Naive thymus-derived CD4-positive, alpha-beta T cell (primary cell): ENCODE data around the gene TCOF1. TPM values are rescaled to one million over a fixed set of nuclear protein-coding genes. Genes with fewer than 3 reads are reported as not detected.
A peak's percentile ranks its signal among the peaks of the same experiment; 100 is the strongest.

Experiments
- ATAC-seq: fragments of 150-1000 bp; cut with Tn5 transposase; 2 replicates; pipeline ENCODE4 v1.10.0; 2021; ENCODE audit warnings: mild to moderate bottlenecking, moderate library complexity
- CTCF ChIA-PET: fragments of 350-600 bp; sonication (Branson Sonifier 250); formaldehyde crosslinking; loops from one replicate; lab custom pipeline; 2021; ENCODE audit warnings: antibody characterized with exemption; lab: Charles Lee
- POLR2A ChIA-PET: fragments of 350-600 bp; sonication (Branson Sonifier 250); formaldehyde crosslinking; loops from one replicate; lab custom pipeline; 2021; ENCODE audit warnings: antibody characterized with exemption, inconsistent platforms; lab: Charles Lee
- DNase-seq, 9 donors: peaks; one replicate each; pipeline versions ENCODE4 v3.0.0 to v3.0.0-alpha.2; 2020 to 2022; ENCODE audit warnings: mixed read lengths in 1 of 9
- H3K27ac ChIP-seq: one replicate; pipeline ENCODE4 v1.7.0; 2013; ENCODE audit warnings: mild to moderate bottlenecking, low read depth, low read length, moderate library complexity
- H3K27me3 ChIP-seq, 2 donors: one replicate each; pipeline ENCODE4 v1.7.0; 2013; ENCODE audit warnings: low read length in 2 of 2, mild to moderate bottlenecking in 2 of 2, moderate library complexity in 2 of 2; ENCODE audit not compliant: control insufficient read depth in 2 of 2, insufficient read depth in 2 of 2
- H3K36me3 ChIP-seq, 3 experiments: 1 replicate in 2 of 3; 2 replicates in 1 of 3; pipeline ENCODE4 v1.7.0; 2013; ENCODE audit warnings: low read length in 3 of 3, mild to moderate bottlenecking in 3 of 3, moderate library complexity in 1 of 3; ENCODE audit not compliant: insufficient read depth in 3 of 3, control insufficient read depth in 2 of 3
- H3K4me1 ChIP-seq, 2 donors: one replicate each; pipeline ENCODE4 v1.7.0; 2013; ENCODE audit warnings: low read length in 2 of 2, mild to moderate bottlenecking in 2 of 2, moderate library complexity in 1 of 2; ENCODE audit not compliant: control insufficient read depth in 2 of 2, insufficient read depth in 2 of 2
- H3K4me3 ChIP-seq: 2 replicates; pipeline ENCODE4 v1.7.0; 2013; ENCODE audit warnings: mild to moderate bottlenecking, low read length
- H3K9me3 ChIP-seq, 3 experiments: 1 replicate in 2 of 3; 2 replicates in 1 of 3; pipeline ENCODE4 v1.7.0; 2013; ENCODE audit warnings: low read length in 3 of 3; ENCODE audit not compliant: control insufficient read depth in 2 of 3
- H3K27ac Mint-ChIP-seq, 9 donors: one replicate each; pipeline ENCODE4 v1.8.0; 2020 to 2022; ENCODE audit warnings: mixed read lengths in 9 of 9, mild to moderate bottlenecking in 8 of 9, moderate library complexity in 5 of 9, inconsistent platforms in 2 of 9
- H3K27me3 Mint-ChIP-seq, 5 donors: one replicate each; pipeline ENCODE4 v1.8.0; 2021 to 2022; ENCODE audit warnings: mixed read lengths in 5 of 5, mild to moderate bottlenecking in 1 of 5
- H3K36me3 Mint-ChIP-seq, 5 donors: one replicate each; pipeline ENCODE4 v1.8.0; 2020 to 2022; ENCODE audit warnings: mixed read lengths in 5 of 5, mild to moderate bottlenecking in 3 of 5, inconsistent platforms in 1 of 5
- H3K4me1 Mint-ChIP-seq, 7 donors: one replicate each; pipeline ENCODE4 v1.8.0; 2020 to 2022; ENCODE audit warnings: mixed read lengths in 7 of 7, mild to moderate bottlenecking in 3 of 7, inconsistent platforms in 1 of 7
- H3K4me3 Mint-ChIP-seq, 10 donors: one replicate each; pipeline ENCODE4 v1.8.0; 2020 to 2022; ENCODE audit warnings: mild to moderate bottlenecking in 10 of 10, mixed read lengths in 10 of 10, moderate library complexity in 6 of 10, inconsistent platforms in 2 of 10
- H3K9me3 Mint-ChIP-seq, 11 donors: one replicate each; pipeline ENCODE4 v1.8.0; 2020 to 2022; ENCODE audit warnings: mixed read lengths in 11 of 11, mild to moderate bottlenecking in 4 of 11, inconsistent platforms in 1 of 11, moderate library complexity in 1 of 11
- intact Hi-C, 2 donors: fragments of 100-400 bp; cut with micrococcal nuclease; formaldehyde crosslinking; loops; one replicate each; pipeline ENCODE4 v1.15.1; 2023
- polyA plus RNA-seq, 2 donors: library from polyadenylated mRNA; unstranded; fragments of 300-500 nt; fragmentation: Illumina TruSeq; gene quantifications; one replicate each; pipeline ENCODE4 v1.2.3, GENCODE V29; 2021
- total RNA-seq, 6 experiments: library from RNA in 5 of 6; stranded (reverse) in 5 of 6; gene quantifications; 1 replicate in 5 of 6; 2 replicates in 1 of 6; pipeline ENCODE4 v1.2.3 and lab custom pipeline; 2021 to 2026

TCOF1 gene
- total and polyA plus RNA-seq, 7 experiments from 2014 or later: 3.9 to 60.0 (median 50.3) TPM

DNA sequence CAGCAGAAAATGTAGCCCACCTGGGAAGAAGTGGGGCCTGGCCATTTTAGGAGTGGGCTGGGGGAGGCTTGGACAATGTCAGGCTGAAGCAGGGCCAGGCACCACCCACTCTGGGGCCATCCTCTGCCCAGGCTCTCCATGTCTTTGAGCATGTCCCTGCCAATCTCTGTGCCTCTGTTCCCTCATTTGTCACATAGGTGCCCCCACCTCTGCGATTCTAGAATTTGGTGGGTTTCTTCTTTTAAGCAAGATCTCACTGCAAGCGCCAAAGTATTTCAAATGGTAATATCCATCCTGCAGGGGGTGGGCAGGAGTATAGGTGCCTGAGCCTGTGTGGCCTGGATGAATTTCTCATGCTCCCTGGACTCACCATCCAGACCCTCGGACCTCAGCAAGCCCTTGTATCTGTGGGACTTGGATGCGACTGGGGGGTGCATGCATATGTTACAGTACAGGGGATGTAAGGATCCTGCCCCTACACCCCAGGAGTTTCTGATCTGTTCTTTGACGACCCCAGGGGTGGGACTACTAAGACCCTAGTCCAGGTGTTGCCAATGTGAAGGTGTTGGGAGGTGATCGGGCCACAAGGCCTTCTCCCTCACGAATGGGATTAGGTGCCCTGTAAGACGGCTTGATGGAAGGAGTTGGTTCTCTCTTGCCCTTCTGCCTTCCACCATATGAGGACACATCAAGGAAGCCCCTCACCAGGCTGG lies 50.9 kb downstream of the TCOF1 start:
- intact Hi-C loops: no loop called here
- Histone ChIP-seq H3K9me3 (no peaks in the 10 kb centered on the region), H3K4me1 (peaks cover 28 to 31% of the 10 kb centered on the region in 2 donors), H3K36me3 (peaks cover 0 to 40% (median 18%) of the 10 kb centered on the region in 3 experiments), H3K27me3 (no peaks in the 10 kb centered on the region), H3K4me3 (no peak overlapping the region), H3K27ac (peak overlapping the region; percentile 21)
- DNase-seq (no peak), ATAC-seq (no peak)
- peaks cover 0 to 25% (median 0%) of the 10 kb centered on the region in 5 donors for H3K36me3 Mint-ChIP-seq
- H3K9me3 Mint-ChIP-seq: no peaks in the 10 kb centered on the region
- CTCF ChIA-PET: no interaction called here
- H3K4me1 Mint-ChIP-seq: peaks cover 24 to 47% (median 34%) of the 10 kb centered on the region in 7 donors
- POLR2A ChIA-PET: no interaction called here
- H3K4me3 Mint-ChIP-seq: peak overlapping the region in 6 of 10 donors; percentile 13 to 66 (median 46)
- H3K27me3 Mint-ChIP-seq: no peaks in the 10 kb centered on the region
- H3K27ac Mint-ChIP-seq: peak overlapping the region in 8 of 9 donors; percentile 13 to 71 (median 50)

GRCh38 chr5:150409638-150410523 lies 52.4 kb downstream of the TCOF1 start:
- H3K4me1 ChIP-seq: peaks cover 32 to 35% of the 10 kb centered on the region in 2 donors
- no peaks in the 10 kb centered on the region for H3K27me3 Mint-ChIP-seq
- intact Hi-C loops: loop anchor here (1.0 to 5.0 kb wide), 7 partner anchors 53 to 1362 kb away; partner anchors contain the start of genes PCYOX1L (in 2 of the 2), DCTN4 (in 1 of the 2), G3BP1 (in 1 of the 2) and HMGXB3 (in 1 of the 2)
- H3K36me3 ChIP-seq: peaks cover 0 to 25% (median 9%) of the 10 kb centered on the region in 3 experiments
- peak overlapping the region; percentile 91 to 100 (median 98) for H3K4me3 Mint-ChIP-seq
- peak overlapping the region; percentile 96 to 100 (median 100) for H3K27ac Mint-ChIP-seq
- no peaks in the 10 kb centered on the region for H3K9me3 Mint-ChIP-seq
- POLR2A ChIA-PET: interaction anchor here (0.9 to 1.9 kb wide), 8 partner anchors 9 to 374 kb away, joined by 3 to 13 read pairs (median 4); partner anchors contain the start of gene RPS14
- H3K4me1 Mint-ChIP-seq: peaks cover 24 to 52% (median 38%) of the 10 kb centered on the region in 7 donors
- H3K9me3 ChIP-seq: no peaks in the 10 kb centered on the region
- peak overlapping the region; percentile 98 for H3K27ac ChIP-seq
- ATAC-seq: no peak
- peaks cover 0 to 24% (median 0%) of the 10 kb centered on the region in 5 donors for H3K36me3 Mint-ChIP-seq
- no peaks in the 10 kb centered on the region for H3K27me3 ChIP-seq
- peak in 7 of 9 donors; percentile 27 to 48 (median 43) for DNase-seq
- H3K4me3 ChIP-seq: peak overlapping the region; percentile 83
- CTCF ChIA-PET: interaction anchor here (0.6 to 3.1 kb wide), 4 partner anchors 27 to 292 kb away, joined by 3 to 17 read pairs (median 3); no protein-coding TSS in a partner anchor

DNA sequence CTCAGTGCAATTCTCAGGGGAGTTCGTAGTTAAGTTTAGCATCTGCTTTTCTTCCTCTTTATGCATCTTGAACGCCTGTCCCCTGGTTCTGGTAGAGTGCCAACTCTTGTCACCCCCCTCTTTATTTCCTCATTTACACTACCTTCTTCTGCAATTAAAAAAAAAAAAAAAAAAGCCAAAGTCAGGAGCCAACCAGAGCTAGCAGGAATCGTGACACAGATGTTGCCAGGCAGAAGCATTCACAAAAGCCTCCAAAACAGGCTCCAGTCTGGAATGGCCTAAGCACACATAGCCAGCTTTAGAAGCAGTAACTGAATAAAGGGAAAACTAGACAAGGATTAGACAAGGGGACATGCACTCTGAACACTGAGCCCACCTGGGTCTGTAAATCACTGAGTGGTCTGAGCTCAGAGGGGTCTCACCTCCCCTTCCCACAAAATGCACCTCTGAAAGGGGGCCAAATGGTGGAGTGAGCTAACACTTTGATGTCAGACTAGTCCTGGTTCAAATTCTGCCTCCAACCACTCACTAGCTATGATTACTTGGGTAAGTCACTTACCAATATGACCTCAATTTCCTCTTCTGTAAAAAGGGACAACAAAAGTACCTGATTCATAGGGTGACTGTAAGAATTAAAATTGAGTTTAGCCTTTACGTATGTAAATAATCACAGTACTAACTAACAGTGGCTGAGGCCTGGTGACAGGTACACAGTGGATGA lies 53.2 kb downstream of the TCOF1 start:
- Mint-ChIP-seq H3K4me3 (peak overlapping the region; percentile 91 to 100 (median 98)), H3K27me3 (no peaks in the 10 kb centered on the region), H3K9me3 (no peaks in the 10 kb centered on the region), H3K4me1 (peaks cover 24 to 52% (median 38%) of the 10 kb centered on the region in 7 donors), H3K36me3 (peaks cover 0 to 21% (median 0%) of the 10 kb centered on the region in 5 donors), H3K27ac (peak overlapping the region; percentile 96 to 100 (median 100))
- Histone ChIP-seq H3K4me3 (peak overlapping the region; percentile 83), H3K36me3 (peaks cover 0 to 18% (median 8%) of the 10 kb centered on the region in 3 experiments), H3K27me3 (no peaks in the 10 kb centered on the region), H3K9me3 (no peaks in the 10 kb centered on the region), H3K4me1 (peaks cover 32 to 35% of the 10 kb centered on the region in 2 donors), H3K27ac (peak overlapping the region; percentile 98)
- intact Hi-C loops: loop anchor here (1.0 to 5.0 kb wide), 7 partner anchors 53 to 1362 kb away; partner anchors contain the start of genes PCYOX1L (in 2 of the 2), DCTN4 (in 1 of the 2), G3BP1 (in 1 of the 2) and HMGXB3 (in 1 of the 2)
- ChIA-PET CTCF (interaction anchor here (0.6 to 3.1 kb wide), 5 partner anchors 15 to 290 kb away, joined by 3 to 17 read pairs (median 3); partner anchors contain the start of gene RBM22), POLR2A (interaction anchor here (0.9 to 1.9 kb wide), 8 partner anchors 10 to 1361 kb away, joined by 3 to 13 read pairs (median 4); partner anchors contain the start of genes G3BP1 and RPS14)
- DNase-seq: peak in 7 of 9 donors; percentile 59 to 77 (median 69)
- ATAC-seq: peak; percentile 32

GRCh38 chr5:150411245-150411979 lies 53.9 kb downstream of the TCOF1 start:
- Mint-ChIP-seq H3K27me3 (peaks cover 0 to 2% (median 0%) of the 10 kb centered on the region in 5 donors), H3K9me3 (no peaks in the 10 kb centered on the region), H3K36me3 (peaks cover 0 to 21% (median 0%) of the 10 kb centered on the region in 5 donors), H3K4me3 (peak overlapping the region; percentile 91 to 100 (median 98)), H3K27ac (peak overlapping the region; percentile 96 to 100 (median 100)), H3K4me1 (peaks cover 21 to 52% (median 38%) of the 10 kb centered on the region in 7 donors)
- H3K4me3 ChIP-seq: peak overlapping the region; percentile 83
- POLR2A ChIA-PET: interaction anchor here (0.9 to 2.4 kb wide), 9 partner anchors 25 to 1360 kb away, joined by 3 to 29 read pairs (median 5); partner anchors contain the start of genes G3BP1 and RPS14
- peak overlapping the region; percentile 98 for H3K27ac ChIP-seq
- H3K9me3 ChIP-seq: no peaks in the 10 kb centered on the region
- CTCF ChIA-PET: interaction anchor here (0.6 to 3.1 kb wide), 7 partner anchors 20 to 1355 kb away, joined by 3 to 17 read pairs (median 3); partner anchors contain the start of gene RBM22
- H3K4me1 ChIP-seq: peaks cover 32 to 35% of the 10 kb centered on the region in 2 donors
- H3K27me3 ChIP-seq: no peaks in the 10 kb centered on the region
- intact Hi-C loops: loop anchor here (2.0 to 5.0 kb wide), 6 partner anchors 346 to 1361 kb away; partner anchors contain the start of genes PCYOX1L (in 2 of the 2), DCTN4 (in 1 of the 2), G3BP1 (in 1 of the 2) and HMGXB3 (in 1 of the 2)
- no peak for ATAC-seq
- peaks cover 0 to 11% (median under 1%) of the 10 kb centered on the region in 3 experiments for H3K36me3 ChIP-seq
- DNase-seq: peak in 8 of 9 donors; percentile 50 to 76 (median 71)
